GM19351 (cell line): ENCODE measurements around the gene REG1B.

Experiments
- ATAC-seq: cut with Tn5 transposase; IDR thresholded peaks from one replicate; pipeline ENCODE4 v1.9.1; 2021; ENCODE audit warnings: mild to moderate bottlenecking, moderate library complexity; ENCODE audit not compliant: unreplicated experiment

REG1B gene, protein sequence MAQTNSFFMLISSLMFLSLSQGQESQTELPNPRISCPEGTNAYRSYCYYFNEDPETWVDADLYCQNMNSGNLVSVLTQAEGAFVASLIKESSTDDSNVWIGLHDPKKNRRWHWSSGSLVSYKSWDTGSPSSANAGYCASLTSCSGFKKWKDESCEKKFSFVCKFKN

DNA sequence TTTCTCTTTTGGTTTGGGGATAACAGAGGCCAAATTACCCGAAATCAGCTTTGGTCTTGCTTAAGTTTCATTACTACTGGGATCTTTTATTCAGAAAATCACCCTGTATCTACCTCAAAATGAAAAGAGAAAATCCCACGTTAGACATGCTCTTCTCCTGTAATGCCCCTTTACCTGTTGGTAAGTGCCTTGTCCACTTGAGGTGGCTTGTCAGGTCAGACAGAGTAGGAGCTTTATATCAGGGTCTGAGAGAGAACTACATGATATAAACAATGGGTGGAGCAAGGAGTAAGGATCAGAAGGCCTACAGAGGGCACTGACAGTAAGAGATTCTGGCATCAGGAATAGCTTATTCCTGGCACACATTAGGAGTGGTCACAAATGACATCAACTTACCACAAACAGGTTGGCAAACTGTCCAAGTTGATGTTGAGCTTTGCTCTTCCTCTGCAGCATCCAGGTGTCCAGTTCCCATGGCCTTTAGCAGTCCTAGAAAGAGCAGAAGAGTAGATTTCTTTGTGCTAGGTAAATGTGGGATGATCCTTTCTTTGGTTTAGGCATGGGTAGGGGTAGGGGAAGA, at the start of gene REG1B:
TSS of gene REG1B (minus strand) at position 209 of the 580 bp plus-strand sequence. CDS start 381 bp downstream, outside the sequence.
- no peak for ATAC-seq

GRCh38 chr2:79131687-79132086, 43.9 kb upstream of the REG1B start:
- ATAC-seq, result no peak

GRCh38 chr2:79129804-79130203, 42.0 kb upstream of the REG1B start:
- no peak for ATAC-seq

DNA sequence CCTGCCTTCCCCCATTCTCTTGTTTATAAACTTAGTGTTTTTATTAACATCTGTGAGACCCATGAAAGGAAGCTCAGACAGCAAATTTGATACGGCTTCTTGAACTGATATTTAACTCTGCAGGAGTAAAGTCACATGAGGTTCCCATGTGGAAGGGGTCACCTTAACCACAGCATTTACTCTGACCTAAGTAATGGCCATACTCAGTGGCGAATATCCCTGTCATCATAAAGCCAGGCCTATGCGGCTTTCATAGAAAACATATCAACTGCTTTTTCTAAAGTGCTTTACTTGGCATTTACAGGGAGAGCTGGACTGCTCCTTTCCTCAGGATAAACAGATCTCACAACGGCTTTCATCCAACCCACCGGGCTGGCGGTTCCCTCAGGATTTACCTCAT, 41.5 kb upstream of the REG1B start:
- no peak for ATAC-seq

DNA sequence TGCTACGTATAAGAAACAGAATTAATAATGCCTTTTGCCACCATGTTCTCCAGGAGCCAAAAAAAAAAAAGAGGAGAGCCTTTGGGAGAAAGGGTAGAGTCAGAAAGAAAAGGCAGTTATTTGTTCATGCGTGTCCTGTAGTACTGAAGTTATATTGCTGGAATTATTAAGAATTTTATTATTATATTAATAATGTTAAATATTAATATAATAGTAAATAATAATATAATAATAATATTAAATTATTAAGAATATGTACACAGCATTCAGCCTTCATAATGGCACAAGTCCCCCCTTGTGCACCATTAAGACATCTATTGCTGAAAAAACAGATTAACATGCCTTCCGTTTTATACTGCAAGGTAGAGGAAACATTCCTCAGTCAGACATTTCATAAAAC, 40.6 kb upstream of the REG1B start:
- no peak for ATAC-seq

GRCh38 chr2:79125721-79125985, 37.9 kb upstream of the REG1B start:
- no peak for ATAC-seq

DNA sequence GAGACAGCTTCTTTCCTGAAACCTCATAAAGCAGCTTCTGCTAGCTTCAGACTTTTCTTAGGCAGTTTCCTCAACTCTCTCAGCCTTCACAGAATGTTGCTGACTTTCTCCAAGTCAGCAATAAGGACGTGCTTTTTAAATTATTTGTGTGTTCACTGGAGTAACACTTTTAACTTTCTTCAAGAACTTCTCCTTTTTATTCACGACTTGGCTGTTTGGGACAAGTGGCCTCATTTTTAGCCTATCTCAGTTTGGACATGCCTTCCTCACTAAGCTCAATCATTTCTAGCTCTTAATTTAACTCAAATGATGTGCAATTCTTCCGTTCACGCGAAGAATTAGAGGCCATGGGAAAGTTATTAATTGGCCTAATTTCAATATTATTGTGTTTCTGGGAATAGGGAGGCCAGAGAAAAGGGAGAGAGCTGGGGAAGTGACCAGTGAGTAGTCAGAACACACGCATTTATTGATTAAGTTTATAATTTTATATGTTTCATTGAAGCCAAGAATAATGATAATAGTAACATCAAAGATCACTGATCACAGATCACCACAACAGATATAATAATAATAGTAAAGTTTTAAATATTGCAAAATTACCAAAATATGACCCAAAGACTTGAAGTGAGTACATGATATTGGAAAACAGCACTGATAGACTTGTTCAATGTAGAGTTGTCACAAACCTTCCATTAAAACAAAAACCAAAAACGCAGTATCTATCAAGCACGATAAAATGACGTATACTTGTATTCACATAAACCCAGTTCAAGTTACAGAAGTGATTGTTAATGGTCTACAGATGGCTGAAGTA, 37.3 kb upstream of the REG1B start:
- ATAC-seq, result no peak

DNA sequence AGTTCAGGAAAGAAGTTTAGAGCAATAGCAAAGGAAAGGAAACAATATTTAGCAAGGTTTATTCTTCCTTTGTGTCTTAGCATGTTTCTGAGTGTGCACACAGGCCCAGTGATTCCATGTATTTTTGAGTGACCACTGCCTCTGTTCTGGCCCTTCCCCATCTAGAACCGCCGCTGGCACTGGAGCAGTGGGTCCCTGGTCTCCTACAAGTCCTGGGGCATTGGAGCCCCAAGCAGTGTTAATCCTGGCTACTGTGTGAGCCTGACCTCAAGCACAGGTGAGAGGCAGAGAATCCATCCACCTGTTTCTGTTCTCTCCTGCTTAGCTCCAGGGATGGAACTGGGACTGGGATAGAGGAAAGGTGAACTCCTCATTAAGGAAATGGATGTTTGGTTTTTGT, 34.9 kb upstream of the REG1B start:
- ATAC-seq, result no peak

DNA sequence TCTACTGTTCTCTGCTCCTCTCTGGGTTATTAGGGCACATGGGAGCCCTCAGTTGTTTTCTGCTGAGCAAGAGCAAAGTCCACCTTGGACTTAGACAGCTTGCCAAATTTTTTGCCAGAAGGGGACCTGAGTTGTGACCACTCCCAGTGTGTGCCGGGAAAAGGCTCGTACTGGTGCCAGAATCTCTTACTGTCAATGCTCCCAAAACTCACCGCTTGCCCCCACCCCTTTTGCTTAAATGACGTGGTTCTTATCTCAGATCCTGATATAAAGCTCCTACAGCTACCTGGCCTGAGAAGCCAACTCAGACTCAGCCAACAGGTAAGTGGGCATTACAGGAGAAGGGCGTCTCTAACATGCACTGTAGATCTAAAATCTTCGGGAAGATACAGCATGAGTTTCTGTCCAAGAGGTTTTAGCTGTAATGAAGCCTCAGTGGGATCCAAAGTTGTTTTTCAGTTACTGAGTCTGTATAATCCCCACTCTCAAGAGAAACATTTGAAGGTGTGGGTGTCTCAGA, 32.5 kb upstream of the REG1B start, which contains the start of gene REG1A:
TSS of gene REG1A (plus strand) at position 295 of the 520 bp plus-strand sequence. CDS start 374 bp downstream, outside the sequence.
- ATAC-seq, result no peak

DNA sequence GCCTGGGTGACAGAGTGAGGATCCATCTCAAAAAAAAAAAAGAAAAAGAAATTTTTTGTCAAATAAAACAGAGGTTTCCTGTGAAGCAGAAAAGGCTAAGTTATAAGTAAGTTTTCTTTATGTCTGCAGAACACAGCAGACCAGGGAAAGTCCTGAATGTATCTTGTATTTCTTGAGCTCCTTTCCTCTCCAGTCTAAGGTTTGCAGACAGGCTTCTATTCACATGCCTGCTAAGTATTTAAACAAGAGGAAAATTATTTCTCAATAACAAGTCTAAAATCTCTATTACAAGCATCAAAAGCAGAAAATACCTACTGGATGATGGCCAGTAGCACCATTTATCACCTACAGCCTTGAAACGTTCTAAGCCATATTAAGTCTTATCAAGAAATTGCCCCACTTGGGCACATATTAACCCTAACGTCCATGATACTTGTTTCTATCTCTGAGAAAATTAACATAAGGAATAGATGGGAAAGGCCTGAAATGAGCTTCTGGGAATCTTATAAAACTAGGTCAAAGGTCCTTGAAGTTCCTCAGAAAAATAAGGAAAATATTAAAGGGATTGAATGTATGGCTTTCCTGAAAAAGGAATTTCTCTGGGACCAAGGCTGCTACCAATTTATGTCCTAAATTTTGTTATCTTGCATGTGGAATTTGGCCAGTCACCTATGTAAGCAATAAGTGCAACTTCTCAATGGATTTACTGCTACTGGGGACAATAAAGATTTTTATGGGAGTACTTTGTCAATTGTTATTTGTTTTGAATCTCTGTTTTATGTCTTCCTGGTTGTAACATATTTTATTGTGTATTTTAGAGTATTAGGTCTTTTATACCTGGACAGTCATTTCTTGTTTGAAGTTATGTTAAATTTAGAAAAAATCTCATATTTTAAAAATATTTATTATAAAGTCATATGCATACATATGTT, 29.5 kb upstream of the REG1B start:
- no peak for ATAC-seq

GRCh38 chr2:79114797-79115494, 27.2 kb upstream of the REG1B start:
- no peak for ATAC-seq

GRCh38 chr2:79112269-79112668, 24.5 kb upstream of the REG1B start:
- no peak for ATAC-seq

- no peak for ATAC-seq
Observed at GRCh38 chr2:79105259-79105658, 17.5 kb upstream of the REG1B start.

DNA sequence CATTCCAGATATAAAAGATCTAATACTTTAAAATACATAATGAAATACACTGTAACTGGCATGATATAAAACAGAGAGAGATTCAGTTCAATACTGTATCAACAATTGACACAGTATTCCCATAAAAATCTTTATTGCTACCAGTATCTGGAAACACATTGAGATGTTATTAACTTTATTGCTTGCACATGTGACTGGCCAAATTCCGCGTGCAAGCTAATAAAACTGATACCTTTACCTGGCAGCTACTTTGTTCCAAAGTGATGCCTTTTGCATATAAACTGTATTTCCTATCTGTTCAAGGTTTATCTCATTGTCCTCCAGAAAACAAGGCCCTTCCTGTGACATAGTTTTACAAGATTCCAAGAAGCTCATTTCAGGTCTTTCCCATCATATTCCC, 15.4 kb upstream of the REG1B start:
- ATAC-seq, result no peak

DNA sequence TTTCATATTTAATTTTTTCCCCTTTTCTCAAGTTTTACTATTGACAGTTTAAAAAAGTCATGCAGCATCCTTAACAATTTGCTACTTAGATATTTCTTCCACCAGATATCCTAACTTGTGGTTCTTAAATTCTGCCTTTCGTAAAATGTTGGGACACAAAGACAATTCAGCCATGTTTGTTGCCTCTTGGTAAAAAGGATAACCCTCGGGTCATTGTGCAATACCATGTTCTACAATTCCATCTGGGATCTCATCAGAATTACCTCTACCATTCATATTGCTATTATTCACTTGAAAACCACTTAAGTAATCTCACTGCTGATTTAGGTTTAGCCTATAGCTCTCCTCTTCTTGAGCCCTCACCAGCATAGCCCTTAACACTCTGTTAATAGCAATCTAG, 13.2 kb upstream of the REG1B start:
- no peak for ATAC-seq

DNA sequence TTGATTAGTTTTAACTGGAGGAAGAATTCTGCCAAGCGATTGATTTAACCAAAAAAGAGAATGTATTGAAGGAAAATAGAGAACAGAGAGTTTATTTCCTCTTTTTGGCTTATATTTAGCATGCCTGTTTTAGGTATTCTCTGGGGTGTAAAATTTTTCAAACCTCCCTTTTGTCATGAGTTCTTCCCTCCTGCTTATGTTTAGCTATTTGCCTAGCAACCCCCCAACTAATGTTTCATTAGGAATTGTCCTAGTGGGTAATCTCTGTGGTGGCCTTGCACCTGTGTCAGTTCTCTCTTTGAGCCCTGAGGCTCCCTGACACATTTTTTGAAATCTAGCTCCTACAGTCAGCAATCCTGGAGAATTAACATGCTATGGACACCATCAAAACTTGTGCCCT, 12.5 kb upstream of the REG1B start:
- ATAC-seq, result no peak

DNA sequence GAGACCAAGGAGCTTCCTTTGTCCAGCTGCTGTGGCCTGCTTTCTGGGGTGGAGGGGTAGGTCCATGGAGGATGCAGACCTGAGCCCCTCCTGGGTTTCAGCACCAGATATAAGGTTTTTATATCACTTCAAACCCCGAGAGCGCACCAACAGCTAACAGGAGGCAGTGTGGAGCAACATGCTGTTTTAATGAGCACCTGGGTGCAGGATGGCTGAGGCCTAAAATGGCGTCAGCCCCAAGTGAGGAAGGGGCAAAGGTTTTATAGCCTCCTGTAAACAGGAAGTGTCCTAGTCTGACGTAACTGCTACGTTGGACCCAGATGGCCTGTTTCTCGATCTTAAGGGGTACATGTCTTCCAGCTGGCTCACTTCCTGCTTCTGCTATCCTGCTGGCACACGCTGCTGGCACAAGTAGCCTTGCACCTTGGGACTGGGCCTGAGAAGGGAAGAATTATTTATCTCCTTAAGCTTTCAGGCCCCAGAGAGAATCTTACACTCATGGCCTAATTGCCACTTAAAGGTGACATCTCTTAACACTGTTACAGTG, 11.4 kb upstream of the REG1B start:
- no peak for ATAC-seq

GRCh38 chr2:79097843-79098242, 10.1 kb upstream of the REG1B start:
- ATAC-seq, result no peak

DNA sequence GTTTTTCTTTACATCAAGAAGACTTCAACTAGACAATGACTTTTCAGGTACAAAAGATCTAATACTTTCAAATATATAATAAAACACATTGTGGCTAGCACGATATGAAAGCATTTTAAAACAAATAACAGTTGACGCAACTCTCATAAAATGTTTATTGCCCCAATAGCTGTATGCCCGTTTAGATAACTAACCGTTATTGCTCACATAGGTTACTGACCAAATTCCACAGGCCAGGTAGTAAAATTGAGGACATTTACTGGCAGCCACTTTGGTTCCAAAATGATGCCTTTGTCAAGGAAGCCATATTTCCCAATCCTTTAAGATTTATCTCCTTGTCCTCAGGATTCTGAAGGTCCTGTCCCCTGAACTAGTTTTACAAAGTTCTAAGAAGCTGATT, 2.9 kb upstream of the REG1B start:
- no peak for ATAC-seq

GRCh38 chr2:79086255-79086654, 1.5 kb downstream of the REG1B start:
- no peak for ATAC-seq
